Activated CD8-positive, alpha-beta memory T cell treated with anti-CD3 and anti-CD28 coated beads, Interleukin-2, amount 50 U/mL, for 1 hour (primary cell): ENCODE results near the gene ROBO1.

Experiments used
- DNase-seq: peaks from one replicate; pipeline ENCODE4 v3.0.0-alpha.2; 2020; ENCODE audit errors: extremely low read depth

Gene ROBO1

GRCh38 chr3:78878789-78879188 lies 889.0 kb downstream of the ROBO1 start:
- no peak for DNase-seq

GRCh38 chr3:78878011-78878410 lies 889.8 kb downstream of the ROBO1 start:
- DNase-seq = no peak

- DNase-seq = no peak
Measured at GRCh38 chr3:78875851-78876250, 891.9 kb downstream of the ROBO1 start.

GRCh38 chr3:78875436-78875835 lies 892.4 kb downstream of the ROBO1 start:
- no peak for DNase-seq

- no peak for DNase-seq
Measured at GRCh38 chr3:78873641-78874040, 894.2 kb downstream of the ROBO1 start.

- DNase-seq = no peak
Measured at GRCh38 chr3:78872195-78872594, 895.6 kb downstream of the ROBO1 start.

- no peak for DNase-seq
Measured at GRCh38 chr3:78871048-78871447, 896.8 kb downstream of the ROBO1 start.

- DNase-seq = no peak
Measured at GRCh38 chr3:78870484-78870883, 897.3 kb downstream of the ROBO1 start.

- DNase-seq = no peak
Measured at GRCh38 chr3:78868570-78868969, 899.2 kb downstream of the ROBO1 start.

- DNase-seq = no peak
Measured at GRCh38 chr3:78867409-78868372, 900.1 kb downstream of the ROBO1 start.

GRCh38 chr3:78863306-78864203 lies 904.2 kb downstream of the ROBO1 start:
- DNase-seq = no peak

- DNase-seq = no peak
Measured at GRCh38 chr3:78861156-78861555, 906.6 kb downstream of the ROBO1 start.

GRCh38 chr3:78860567-78860966 lies 907.2 kb downstream of the ROBO1 start:
- DNase-seq = no peak

GRCh38 chr3:78858910-78859309 lies 908.9 kb downstream of the ROBO1 start:
- DNase-seq = no peak

GRCh38 chr3:78858174-78858573 lies 909.6 kb downstream of the ROBO1 start:
- DNase-seq = no peak

GRCh38 chr3:78857494-78858111 lies 910.2 kb downstream of the ROBO1 start:
- DNase-seq = no peak

- no peak for DNase-seq
Measured at GRCh38 chr3:78856164-78856563, 911.6 kb downstream of the ROBO1 start.

- DNase-seq = no peak
Measured at GRCh38 chr3:78855190-78855589, 912.6 kb downstream of the ROBO1 start.

- DNase-seq = no peak
Measured at GRCh38 chr3:78848392-78849288, 919.2 kb downstream of the ROBO1 start.

- no peak for DNase-seq
Measured at GRCh38 chr3:78847603-78848002, 920.2 kb downstream of the ROBO1 start.

- DNase-seq = no peak
Measured at GRCh38 chr3:78847203-78847602, 920.6 kb downstream of the ROBO1 start.
